Left forelimb (tissue), 1 donor: ENCODE data around the gene EPN2.
"Not testable (repeated sequence)": the region's sequence is repeated elsewhere in the genome, so short reads cannot be mapped to it uniquely, and the experiment has no call there.

Experiments used
- DNase-seq: peaks from one replicate; pipeline ENCODE4 v3.0.0-alpha.2; 2018; ENCODE audit warnings: low spot score

EPN2 gene

DNA sequence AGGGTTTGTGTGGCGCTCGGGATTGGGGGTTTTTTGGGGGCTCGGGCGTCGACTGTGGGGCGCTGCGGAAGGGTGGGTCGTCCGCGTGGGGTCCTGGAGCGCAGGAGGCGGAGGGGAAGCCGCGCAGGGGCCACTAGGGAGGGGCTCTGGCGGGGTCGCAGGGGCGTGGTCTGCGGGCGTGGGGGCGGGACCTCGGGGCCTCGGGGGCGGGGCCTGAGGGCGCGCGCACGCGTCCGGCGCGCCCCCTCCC is at the start of gene EPN2:
Gene EPN2, plus strand, starts transcription at position 228 of the 250 bp plus-strand sequence. CDS start 45,754 bp downstream, outside the sequence.
- peak; percentile 86 for DNase-seq

DNA sequence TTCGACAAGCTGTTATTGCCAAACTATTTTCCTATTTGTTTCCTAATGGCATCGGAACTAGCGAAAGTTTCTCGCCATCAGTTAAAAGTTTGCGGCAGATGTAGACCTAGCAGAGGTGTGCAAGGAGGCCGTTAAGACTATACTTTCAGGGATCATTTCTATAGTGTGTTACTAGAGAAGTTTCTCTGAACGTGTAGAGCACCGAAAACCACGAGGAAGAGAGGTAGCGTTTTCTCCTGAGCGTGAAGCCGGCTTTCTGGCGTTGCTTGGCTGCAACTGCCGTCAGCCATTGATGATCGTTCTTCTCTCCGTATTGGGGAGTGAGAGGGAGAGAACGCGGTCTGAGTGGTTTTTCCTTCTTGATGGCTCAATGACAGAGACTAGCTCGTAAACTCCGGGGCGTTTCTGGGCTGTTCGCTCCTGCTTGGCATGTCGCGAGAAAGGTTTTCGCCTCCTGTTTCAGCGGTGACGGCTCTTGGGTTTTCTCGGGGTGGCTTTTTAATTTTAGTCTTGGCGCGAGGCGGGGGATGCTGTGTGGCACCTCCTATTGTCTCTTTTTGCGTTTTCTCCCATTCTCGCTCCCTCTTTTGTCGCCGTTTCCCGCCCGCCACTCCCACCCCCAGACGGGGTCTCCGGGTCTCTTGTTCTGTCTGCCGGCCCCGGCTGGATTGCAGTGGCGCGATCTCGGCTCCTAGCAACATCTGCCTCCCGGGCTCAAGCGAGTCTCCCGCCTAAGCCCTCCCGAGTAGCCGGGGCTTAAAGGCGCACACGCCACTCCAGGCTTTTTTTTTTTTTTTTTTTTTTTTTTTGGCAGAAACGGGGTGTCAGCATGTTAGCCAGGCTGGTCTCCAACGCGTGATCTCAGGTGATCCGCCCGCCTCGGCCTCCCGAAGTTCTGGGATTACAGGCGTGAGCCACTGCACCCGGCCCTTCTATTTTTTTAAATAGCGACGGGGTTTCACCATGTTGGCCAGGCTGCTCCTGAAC is 49.0 kb upstream of the EPN2 start:
- DNase-seq = not testable (repeated sequence)

DNA sequence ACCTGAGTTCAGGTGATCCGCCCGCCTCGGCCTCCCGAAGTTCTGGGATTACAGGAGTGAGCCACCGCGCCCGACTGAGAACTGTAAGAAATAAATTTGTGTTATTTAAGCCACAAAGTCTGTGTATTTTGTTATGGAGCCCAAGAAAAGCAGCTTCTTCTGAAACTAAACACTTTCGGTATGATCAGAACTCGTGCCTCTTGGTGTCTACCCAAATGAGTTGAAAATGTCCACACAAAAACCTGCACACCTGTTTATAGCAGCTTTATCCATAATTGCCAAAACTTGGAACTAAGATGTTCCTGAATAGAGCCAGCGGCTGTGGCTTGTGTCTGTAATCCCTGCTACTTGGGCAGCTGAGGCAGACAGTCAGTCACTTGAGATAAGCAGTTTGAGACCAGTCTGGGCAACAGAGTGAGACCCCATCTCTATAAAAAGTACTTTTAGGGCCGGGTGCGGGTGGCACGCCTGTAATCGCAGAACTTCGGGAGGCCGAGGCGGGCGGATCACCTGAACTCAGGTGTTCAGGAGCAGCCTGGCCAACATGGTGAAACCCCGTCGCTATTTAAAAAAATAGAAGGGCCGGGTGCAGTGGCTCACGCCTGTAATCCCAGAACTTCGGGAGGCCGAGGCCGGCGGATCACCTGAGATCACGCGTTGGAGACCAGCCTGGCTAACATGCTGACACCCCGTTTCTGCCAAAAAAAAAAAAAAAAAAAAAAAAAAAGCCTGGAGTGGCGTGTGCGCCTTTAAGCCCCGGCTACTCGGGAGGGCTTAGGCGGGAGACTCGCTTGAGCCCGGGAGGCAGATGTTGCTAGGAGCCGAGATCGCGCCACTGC is 48.1 kb upstream of the EPN2 start:
- DNase-seq = not testable (repeated sequence)

DNA sequence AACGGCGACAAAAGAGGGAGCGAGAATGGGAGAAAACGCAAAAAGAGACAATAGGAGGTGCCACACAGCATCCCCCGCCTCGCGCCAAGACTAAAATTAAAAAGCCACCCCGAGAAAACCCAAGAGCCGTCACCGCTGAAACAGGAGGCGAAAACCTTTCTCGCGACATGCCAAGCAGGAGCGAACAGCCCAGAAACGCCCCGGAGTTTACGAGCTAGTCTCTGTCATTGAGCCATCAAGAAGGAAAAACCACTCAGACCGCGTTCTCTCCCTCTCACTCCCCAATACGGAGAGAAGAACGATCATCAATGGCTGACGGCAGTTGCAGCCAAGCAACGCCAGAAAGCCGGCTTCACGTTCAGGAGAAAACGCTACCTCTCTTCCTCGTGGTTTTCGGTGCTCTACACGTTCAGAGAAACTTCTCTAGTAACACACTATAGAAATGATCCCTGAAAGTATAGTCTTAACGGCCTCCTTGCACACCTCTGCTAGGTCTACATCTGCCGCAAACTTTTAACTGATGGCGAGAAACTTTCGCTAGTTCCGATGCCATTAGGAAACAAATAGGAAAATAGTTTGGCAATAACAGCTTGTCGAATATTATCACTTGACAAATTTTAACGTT is 47.3 kb upstream of the EPN2 start:
- DNase-seq = not testable (repeated sequence)

DNA sequence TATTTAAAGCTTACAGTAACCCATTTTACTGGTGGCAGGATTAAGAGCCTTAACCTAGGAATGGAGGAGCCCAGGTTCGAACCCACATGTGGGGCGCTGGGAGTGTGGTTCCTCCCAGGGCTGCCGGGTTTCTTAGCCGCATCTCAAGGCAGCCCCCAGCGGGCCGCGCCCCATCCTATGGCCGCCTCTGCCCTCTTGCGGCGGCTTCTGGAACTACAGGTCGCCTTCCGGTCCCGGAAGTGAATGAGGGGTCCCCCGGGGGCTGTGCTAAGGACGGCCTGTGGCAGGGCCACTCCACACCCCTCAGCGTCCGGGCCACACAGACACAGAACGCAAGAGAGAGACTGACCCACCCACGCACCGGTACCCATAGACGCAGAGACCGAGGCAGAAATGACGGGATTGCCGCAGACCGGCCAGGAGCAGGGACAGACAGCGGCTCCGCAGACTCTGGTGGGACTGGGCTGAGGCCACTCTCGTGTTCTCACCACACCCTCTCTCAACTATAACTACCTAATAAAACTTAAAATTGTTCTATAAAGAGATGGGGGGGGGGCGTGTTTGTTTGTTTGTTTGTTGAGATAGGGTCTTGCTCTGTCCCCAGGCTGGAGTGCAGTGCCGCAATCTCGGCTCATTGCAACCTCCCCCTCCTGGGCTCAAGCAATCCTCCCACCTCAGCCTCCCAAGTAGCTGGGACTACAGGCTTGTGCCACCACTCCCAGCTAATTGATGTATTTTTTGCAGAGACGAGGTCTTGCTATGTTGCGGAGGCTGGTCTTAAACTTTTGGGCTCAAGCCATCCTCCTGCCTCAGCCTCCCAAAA is 40.6 kb upstream of the EPN2 start:
- not testable (repeated sequence) for DNase-seq

DNA sequence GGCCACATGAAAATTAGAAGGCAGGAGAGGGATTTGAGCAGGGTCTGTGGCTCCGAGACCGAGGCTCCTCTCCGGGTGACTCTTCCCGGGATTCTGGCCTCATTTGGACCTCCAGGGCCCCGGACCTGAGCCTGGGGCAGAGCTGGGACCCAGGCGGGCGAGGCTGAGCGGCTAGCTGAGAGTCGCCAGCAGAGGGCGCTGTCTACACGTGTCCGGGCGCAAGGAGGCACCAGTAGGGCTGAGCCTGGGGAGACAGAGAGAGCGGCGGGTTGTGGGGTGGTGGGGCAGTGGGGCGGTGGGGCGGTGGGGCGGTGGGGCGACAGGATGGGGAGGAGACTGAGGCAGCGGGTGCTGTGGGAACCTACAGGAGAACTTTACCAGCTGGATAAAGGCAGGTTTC is 34.7 kb upstream of the EPN2 start:
- DNase-seq = not testable (repeated sequence)

DNA sequence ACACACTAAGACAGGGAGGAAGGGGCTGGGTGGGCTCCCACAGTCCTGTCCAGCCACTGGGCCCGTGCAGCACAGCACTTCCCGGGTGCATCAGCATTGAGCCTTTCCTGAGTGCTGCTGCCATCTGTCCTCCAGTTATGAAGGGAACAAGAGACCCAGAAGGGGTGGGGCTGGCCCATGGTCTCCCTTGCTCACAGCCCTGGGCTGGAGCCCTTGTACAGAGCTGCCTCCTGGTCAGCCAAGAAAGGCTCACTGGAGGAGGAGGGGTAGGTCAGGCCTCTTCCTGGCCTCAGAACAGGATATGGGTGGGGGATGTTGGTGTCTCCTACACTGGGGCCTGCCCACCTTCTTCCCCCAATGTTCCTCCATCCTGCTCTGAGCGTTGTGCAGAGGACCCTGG is 33.7 kb upstream of the EPN2 start:
- DNase-seq = not testable (repeated sequence)

DNA sequence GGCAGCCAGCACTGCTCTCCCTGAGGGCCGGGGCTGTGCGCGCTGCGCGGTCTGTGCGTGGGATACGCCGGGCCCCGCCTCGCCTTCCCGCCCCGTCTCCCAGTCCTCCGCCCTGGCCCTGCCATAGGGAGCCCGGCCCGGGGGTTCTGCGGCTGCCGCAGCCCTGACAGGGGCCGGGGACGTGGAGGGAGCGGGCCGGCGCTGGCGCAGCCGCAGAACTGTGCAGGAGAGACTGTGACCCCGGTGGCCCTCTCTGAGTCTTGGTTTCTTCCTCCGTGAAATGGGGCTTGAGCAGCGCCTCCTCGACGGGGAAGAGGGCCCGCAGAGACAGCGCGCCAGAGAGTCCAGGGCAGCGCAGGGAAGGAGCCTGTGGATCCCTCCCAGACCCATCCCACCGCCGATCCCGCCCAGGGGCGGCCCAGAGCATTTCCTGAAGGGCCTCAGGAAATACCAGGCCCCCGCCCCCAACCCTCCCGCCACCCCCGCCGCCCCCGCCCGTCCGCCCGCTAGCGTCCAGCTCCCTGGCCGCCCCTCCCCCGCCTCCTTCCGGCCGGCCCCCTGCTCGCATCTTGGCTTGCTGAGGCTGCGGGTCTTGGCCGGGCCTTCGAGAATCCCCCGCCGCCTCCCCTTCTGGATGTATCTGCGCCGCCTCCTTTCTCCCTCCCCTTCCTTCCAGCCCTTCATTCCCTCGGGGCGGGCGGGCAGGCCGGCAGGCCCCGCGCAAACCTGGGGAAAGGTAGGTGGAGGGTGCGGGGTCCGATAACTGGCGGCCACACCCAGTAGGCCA is 21.9 kb upstream of the EPN2 start:
- not testable (repeated sequence) for DNase-seq

DNA sequence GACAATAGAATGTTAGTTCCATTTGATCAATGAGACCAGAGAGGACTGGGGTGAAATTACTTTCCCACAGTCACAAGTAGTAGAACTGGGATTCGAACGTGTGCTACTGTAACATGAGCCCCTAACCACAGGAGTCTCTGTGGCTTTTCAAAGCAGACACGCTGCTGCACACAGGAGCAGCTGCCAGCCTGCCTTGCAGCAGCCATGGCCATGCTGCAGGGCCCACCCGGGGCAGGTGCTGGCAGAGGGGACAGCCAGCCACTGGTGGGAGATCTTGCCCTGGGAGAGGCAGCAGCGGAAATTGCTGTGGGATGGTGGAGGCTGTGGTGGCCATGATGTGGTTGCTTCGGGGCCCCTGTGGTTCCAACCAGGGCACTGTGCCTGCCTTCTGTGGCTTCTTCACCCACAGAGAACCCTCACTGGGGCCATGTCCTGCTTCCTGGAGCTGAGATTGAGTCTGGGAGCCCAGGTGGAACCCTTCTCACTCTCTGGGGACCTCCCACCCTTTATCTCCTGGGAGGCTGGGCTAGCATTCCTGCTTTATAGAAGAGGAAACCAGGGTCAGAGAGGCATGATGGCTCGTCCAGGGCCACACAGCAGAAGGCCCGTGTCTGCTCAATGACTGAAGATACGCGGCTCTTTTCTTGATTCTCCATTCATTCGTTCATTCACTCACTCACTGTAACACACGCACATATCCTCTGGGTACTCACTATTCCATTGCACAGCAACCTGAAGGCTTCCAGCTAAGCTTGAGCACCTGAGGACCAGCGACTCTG is 20.8 kb upstream of the EPN2 start:
- not testable (repeated sequence) for DNase-seq

DNA sequence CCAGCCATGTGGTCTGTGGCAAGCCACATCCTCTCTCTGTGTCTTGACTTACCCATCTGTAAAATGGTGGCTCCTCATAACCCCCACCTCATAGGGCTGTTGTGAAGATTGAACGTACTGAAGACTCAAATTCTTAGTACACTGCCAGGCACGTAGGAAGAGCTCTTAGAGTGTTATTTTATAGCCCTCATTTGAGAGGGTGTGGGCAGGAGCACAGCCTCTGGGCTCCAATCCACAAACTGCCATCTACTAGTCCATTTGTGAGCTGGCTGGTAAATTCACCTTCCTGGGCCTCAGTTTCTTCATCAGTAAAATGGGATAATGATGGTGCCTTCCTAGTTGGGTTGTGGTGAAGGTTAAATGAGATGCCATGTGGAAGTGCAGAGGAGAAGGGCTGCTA is 18.3 kb upstream of the EPN2 start:
- DNase-seq = not testable (repeated sequence)

DNA sequence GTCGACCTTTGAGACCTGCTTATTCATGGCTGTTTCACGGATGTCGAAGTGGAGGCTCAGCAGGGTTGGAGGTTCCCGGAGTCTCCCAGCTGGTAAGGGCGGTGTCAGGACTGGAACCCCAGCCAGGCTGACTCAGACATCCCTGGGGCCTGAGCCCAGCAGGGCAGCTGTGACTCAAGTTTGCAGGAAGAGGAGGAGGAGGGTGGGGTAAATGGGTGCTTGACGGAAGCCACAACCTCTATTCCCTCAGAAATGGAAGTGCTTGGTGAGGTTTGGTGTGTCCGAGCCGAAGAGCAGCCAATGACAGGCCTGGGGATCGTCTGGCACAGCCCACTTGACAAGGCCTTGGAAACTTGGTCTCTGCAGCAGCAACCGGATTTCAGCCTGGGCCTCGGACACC is 17.8 kb upstream of the EPN2 start:
- not testable (repeated sequence) for DNase-seq

DNA sequence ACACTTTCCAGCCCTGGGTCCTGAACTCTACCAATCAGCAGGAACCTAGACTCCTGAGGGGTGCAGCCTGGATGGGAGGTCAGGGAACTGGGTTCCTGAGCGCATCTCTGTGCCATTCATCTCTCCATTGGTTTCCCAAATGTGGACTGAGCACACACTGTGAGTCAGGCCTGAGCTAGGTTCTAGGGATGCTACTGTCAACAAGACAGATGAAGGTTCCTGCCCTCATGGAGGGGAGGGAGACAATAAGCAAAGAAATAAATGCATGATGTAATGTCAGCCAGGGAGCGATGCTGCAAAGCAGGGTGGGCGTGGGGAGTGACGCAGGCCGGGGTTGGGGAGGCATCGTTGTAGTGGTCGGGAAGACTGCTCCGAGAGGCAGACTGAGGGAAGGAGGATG is 17.0 kb upstream of the EPN2 start:
- not testable (repeated sequence) for DNase-seq

DNA sequence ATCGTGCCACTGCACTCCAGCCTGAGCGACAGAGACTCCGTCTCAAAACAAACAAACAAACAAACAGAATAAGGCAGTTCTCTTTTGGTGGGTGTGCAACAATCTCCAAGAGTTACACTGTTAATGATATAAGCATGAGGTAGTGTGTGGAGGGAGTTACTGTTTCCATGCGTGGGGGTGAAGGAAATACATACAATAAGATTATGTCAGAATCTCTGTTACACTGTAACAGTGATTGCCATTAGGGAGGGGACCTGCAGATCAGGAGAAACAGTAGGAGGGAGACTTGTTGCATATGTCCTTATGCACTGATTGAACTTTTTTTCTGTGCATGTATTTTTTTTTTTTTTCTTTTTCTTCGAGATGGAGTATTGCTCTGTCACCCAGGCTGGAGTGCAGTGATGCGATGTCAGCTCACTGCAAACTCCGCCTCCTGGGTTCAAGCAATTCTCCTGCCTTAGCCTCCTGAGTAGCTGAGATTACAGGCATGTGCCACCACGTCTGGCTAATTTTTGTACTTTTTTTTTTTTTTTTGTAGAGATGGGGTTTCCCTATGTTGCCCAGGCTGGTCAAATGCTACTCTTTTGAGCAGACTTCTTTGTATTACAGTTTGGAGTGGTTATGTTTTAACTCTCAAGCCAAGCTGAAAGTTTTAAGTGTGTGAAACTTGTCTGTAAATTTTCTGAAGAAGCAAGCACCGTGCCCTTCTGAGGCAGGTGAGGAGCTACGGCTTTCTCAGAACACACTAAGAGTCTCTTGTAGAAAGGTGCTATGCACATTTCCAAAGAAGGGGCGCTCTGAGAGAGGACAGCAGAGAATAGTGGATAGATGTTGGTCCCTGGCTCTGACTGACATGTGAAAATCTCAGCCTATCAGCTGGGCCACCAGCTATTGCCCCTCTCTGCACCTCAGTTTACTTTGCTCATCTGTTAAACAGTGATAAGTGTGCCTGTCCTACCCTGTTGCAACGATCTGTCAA is 10.3 kb upstream of the EPN2 start:
- not testable (repeated sequence) for DNase-seq

DNA sequence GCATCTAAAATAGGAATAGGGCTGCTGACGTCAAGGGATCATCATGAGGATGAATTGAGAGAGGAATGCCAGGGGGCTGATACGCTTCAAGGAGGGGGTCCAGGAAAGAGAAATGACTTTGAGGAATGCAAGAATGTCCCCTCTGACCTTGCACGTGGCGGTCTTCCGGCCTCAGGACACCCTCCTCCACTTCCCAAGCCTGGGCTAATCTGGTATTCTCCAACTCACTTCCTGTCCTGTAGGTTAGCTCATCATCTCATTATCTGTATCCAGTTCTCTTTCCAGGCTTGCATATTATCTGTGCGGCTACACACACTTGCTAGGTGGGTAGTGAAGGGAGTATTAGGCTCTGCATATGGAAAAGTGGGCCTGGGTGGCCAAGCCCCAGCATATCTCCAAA is 2.5 kb upstream of the EPN2 start:
- DNase-seq = not testable (repeated sequence)

DNA sequence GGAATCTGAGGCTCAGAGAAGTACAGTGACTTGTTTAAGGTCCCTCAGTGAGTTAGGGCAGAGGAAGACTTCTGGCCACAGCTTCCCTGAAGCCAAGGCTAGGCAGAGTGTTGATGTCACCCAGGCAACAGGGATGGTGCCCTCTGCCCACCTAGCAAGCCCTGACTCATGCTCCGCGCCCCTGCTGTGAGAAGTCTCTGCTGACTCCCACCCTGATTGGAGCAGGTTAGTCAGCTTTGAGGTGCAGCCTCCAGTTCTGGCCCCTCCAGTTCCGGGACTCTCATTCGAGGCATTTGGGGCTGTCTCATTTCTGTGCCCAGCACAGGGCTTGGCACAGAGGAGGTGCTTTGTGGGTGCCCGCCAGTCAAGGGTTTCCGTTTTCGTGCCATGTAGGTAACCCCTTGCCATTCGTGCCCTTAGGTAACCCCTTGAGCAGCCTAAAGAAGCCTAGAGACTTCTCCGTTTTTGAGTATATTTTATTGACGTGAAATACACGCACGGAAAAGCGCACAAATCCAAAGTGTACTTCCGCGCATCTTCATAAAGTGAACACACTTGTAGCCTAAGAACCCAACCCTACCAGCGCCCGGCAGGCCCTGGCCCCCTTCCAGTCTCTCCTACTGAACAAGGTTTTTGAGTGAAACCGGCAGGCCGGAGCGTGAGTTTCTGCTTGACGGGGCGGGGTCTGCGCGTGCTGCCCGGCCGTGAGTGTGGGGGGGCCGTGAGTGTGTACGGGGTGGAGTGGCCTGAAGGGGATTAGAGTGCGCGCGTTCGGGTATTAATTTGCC is 621 bp upstream of the EPN2 start:
- DNase-seq = not testable (repeated sequence)

DNA sequence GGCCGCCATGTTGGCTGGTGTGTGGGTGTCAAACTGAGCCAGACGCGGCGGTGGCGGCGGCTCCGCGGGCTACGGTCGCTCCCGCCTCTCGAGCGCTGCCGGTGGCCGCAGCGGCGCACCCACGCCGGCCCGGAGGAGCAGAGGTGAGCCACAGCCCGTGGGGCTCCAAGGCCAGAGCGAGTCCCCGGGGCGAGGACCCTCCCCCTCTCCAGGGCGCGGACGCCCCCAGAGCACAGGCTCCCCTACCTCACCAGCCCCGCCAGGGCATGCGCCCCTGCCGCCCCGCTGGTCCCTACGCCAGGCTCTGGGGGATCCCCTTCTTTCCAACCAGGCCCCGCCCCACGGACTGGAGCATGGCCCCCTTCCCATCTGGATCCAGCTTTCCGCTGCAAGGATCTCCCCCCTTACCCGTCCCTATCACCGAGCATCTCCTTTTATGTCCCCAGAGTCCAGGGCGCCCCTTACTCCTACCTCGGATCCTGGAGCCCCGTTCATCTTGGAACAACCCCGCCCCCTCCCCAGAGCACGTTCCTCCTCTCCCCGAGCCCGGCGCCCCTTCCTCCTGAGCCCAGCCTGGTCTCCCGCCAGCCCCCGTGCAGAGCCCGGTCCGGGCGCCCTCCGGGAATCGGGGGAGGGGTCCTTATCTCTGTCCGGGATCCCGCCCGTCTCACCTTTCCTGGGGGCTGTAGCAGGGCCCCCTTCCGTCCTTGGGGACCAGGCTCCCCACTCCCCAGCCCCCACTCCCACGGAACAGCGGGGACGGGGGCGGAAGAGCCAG is 412 bp downstream of the EPN2 start:
- no peak for DNase-seq

DNA sequence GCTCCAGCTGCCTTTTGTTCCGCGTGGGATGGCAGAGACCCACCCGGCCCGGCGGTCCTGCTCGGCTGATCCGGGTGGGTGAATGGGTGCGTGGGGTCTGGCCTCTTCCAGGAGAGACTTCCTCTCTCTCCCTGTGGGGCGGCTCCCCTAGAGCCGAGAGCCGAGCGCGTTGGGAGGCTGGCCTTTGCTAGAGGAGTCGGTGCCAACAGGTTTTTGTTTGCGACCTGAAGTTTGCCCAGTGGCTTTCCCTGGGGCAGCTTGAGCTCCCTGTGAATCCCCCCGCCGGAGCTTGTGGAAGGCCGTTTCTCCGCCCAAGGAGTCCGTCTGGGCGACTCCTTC is 970 bp downstream of the EPN2 start:
- no peak for DNase-seq
